WERI-Rb-1 (cell line): Measurements from ENCODE around the gene APOL3.
"Not testable (repeated sequence)": the region's sequence is repeated elsewhere in the genome, so short reads cannot be mapped to it uniquely, and the experiment has no call there.

Source experiments
- DNase-seq: peaks from one replicate; pipeline ENCODE4 v3.0.0-alpha.2; 2020
- H3K27ac ChIP-seq: fragments of 250-450 bp; sonication (Bioruptor Pico); 2 replicates; pipeline ENCODE4 v1.5.1; 2020; ENCODE audit warnings: mild to moderate bottlenecking, moderate library complexity
- H3K27me3 ChIP-seq: fragments of 250-450 bp; sonication (Bioruptor Pico); 2 replicates; pipeline ENCODE4 v1.5.1; 2021; ENCODE audit warnings: mild to moderate bottlenecking, low read depth, moderate library complexity; ENCODE audit not compliant: insufficient read depth, severe bottlenecking
- H3K36me3 ChIP-seq: fragments of 250-450 bp; sonication (Bioruptor Pico); 2 replicates; pipeline ENCODE4 v1.5.1; 2020; ENCODE audit warnings: mild to moderate bottlenecking, moderate library complexity
- H3K4me3 ChIP-seq: 2 replicates; pipeline ENCODE4 v1.5.1; 2011; ENCODE audit warnings: low read depth, mild to moderate bottlenecking, control low read depth, low read length
- H3K9me3 ChIP-seq: fragments of 250-450 bp; sonication (Bioruptor Pico); 2 replicates; pipeline ENCODE4 v1.5.1; 2021; ENCODE audit warnings: mild to moderate bottlenecking, moderate library complexity; ENCODE audit not compliant: severe bottlenecking
- TF ChIP-seq, protein P1 (sequence below): IDR thresholded peaks from 2 replicates; pipeline ENCODE4 v1.5.1; 2011; ENCODE audit warnings: low read depth, mild to moderate bottlenecking, control low read depth, inconsistent platforms, low read length

The APOL3 gene, protein sequence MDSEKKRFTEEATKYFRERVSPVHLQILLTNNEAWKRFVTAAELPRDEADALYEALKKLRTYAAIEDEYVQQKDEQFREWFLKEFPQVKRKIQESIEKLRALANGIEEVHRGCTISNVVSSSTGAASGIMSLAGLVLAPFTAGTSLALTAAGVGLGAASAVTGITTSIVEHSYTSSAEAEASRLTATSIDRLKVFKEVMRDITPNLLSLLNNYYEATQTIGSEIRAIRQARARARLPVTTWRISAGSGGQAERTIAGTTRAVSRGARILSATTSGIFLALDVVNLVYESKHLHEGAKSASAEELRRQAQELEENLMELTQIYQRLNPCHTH

GRCh38 chr22:36160499-36160942 is at the start of gene APOL3:
Gene APOL3 (minus strand): TSS chr22:36160755. CDS start chr22:36149055, 11,700 bp downstream.
- DNase-seq = no peak
- H3K27me3 ChIP-seq = peaks cover 6% of the 10 kb centered on the region
- no peaks in the 10 kb centered on the region for H3K9me3 ChIP-seq
- H3K27ac ChIP-seq = no peak within 1 kb of the TSS
- no peaks in the 10 kb centered on the region for H3K36me3 ChIP-seq
- TF ChIP-seq, protein P1, sequence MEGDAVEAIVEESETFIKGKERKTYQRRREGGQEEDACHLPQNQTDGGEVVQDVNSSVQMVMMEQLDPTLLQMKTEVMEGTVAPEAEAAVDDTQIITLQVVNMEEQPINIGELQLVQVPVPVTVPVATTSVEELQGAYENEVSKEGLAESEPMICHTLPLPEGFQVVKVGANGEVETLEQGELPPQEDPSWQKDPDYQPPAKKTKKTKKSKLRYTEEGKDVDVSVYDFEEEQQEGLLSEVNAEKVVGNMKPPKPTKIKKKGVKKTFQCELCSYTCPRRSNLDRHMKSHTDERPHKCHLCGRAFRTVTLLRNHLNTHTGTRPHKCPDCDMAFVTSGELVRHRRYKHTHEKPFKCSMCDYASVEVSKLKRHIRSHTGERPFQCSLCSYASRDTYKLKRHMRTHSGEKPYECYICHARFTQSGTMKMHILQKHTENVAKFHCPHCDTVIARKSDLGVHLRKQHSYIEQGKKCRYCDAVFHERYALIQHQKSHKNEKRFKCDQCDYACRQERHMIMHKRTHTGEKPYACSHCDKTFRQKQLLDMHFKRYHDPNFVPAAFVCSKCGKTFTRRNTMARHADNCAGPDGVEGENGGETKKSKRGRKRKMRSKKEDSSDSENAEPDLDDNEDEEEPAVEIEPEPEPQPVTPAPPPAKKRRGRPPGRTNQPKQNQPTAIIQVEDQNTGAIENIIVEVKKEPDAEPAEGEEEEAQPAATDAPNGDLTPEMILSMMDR = no peak
- no peak within 1 kb of the TSS for H3K4me3 ChIP-seq

GRCh38 chr22:36210224-36210623 is 49.7 kb upstream of the APOL3 start:
- H3K36me3 ChIP-seq = no peaks in the 10 kb centered on the region
- no peak for DNase-seq
- H3K9me3 ChIP-seq = peaks cover 4% of the 10 kb centered on the region
- H3K4me3 ChIP-seq = no peak overlapping the region
- TF ChIP-seq, protein P1 = no peak
- H3K27me3 ChIP-seq = no peaks in the 10 kb centered on the region
- no peak overlapping the region for H3K27ac ChIP-seq

DNA sequence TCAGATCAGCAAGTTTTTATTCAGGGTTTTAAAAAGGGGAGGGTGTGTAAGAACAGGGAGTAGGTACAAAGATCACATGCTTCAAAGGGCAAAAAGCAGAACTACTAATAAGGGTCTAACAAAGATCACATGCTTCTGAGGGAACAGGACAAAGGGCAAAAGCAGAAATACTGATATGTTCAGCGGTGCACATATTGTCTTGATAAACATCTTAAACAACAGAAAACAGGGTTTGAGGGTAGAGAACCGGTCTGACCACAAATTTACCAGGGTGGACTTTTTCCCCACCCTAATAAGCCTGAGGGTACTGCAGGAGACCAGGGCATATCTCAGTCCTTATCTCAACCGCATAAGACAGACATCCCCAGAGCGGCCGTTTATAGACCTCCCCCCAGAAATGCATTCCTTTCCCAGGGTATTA is 48.9 kb upstream of the APOL3 start:
- H3K27ac ChIP-seq = not testable (repeated sequence)

GRCh38 chr22:36208914-36209313 is 48.4 kb upstream of the APOL3 start:
- no peak overlapping the region for H3K4me3 ChIP-seq
- H3K9me3 ChIP-seq = peaks cover 4% of the 10 kb centered on the region
- no peaks in the 10 kb centered on the region for H3K27me3 ChIP-seq
- TF ChIP-seq, protein P1 = no peak
- no peaks in the 10 kb centered on the region for H3K36me3 ChIP-seq
- no peak for DNase-seq
- H3K27ac ChIP-seq = no peak overlapping the region

More for the DNA sequence above, 48.9 kb upstream of the APOL3 start:
- not testable (repeated sequence) for H3K9me3 ChIP-seq, DNase-seq, H3K4me3 ChIP-seq, H3K27me3 ChIP-seq, H3K36me3 ChIP-seq

DNA sequence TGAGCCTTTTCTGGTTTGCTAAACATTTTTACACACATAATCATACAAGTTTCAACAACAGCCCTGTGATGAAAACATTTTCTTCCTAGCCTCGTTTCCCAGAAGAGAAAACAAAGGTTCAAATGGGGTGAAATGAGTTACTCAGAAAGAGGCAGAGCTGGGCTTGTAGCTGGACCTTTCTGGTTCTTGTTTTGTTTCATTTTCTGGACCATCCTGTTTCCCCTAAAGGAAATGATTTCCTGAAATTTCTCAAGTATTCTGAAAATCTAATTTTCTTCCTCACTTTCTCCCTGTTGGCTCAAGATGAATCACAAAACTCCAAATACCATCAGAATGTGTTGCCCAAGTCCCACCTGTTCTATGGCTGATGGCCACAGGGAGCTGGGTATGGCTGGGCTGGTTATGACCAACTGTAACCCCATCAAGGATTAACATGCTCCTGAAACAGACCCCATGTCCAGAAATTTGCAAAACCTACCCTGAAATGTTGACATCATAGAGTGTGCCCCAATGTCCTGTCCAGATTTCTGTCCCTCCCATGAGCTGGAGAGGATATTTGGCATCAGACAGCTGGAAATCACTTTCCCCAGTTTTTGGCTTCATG is 47.7 kb upstream of the APOL3 start:
- Histone ChIP-seq H3K27me3 (no peaks in the 10 kb centered on the region), H3K27ac (no peak overlapping the region), H3K9me3 (peaks cover 4% of the 10 kb centered on the region), H3K36me3 (no peaks in the 10 kb centered on the region), H3K4me3 (no peak overlapping the region)
- TF ChIP-seq, protein P1 = no peak
- no peak for DNase-seq

DNA sequence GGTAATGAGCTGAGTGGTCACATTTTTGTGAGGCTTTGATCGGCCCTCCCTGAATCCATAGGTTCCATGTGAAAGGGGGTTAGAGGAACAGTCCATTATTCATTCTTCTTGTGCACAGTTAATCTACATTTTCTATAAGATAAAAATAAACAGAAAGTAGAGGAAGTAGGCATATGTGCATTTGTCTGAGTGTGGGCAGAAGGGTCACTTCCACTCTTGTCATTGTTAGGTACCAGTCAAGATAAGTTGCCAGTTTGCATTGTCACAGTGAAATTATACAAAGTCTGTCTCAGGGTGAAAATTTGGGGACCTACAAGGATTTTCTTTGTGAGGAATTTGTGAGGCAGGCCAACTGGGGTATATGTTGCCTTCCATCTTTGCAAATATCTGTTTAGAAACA is 45.7 kb upstream of the APOL3 start:
- H3K36me3 ChIP-seq = no peaks in the 10 kb centered on the region
- H3K27me3 ChIP-seq = no peaks in the 10 kb centered on the region
- TF ChIP-seq, protein P1 = no peak
- H3K9me3 ChIP-seq = peaks cover 4% of the 10 kb centered on the region
- DNase-seq = no peak
- H3K4me3 ChIP-seq = no peak overlapping the region
- H3K27ac ChIP-seq = no peak overlapping the region

DNA sequence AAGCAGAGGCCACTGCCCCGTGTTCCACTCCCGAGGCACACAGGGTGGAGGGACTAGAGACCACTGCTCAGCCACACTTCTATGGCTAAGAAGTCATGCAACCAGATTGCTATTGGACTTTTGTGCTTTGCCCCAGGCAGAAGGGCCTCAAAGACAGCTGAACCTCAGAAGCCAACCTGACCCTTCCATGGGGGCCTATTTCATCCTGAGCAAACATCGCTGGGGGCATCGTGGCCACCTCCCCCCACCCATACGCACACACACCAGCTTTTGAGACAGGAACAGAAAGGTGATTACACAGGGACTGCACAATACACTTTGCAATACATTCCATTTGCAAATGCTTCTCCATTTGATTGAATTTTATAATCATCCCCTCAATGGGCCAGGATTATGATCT is 45.0 kb upstream of the APOL3 start:
- not testable (repeated sequence) for H3K4me3 ChIP-seq, H3K9me3 ChIP-seq, H3K27ac ChIP-seq, H3K36me3 ChIP-seq, H3K27me3 ChIP-seq, DNase-seq
